Liver (tissue), 9 donors: Measurements from ENCODE around the gene PLEKHO1. TPM values are rescaled to one million over a fixed set of nuclear protein-coding genes. Genes with fewer than 3 reads are reported as not detected.

Experiments
- DNase-seq: peaks from one replicate; pipeline ENCODE4 v3.0.0-alpha.2; 2017; ENCODE audit warnings: low spot score
- H3K27ac ChIP-seq, 2 donors: one replicate each; pipeline ENCODE4 v1.7.0; 2013; ENCODE audit warnings: inconsistent platforms in 2 of 2, low read length in 2 of 2, control low read depth in 1 of 2, low read depth in 1 of 2, mild to moderate bottlenecking in 1 of 2
- H3K27me3 ChIP-seq, 4 donors: one replicate each; pipeline versions ENCODE4 v1.6.1 to v1.7.0; 2013; ENCODE audit warnings: low read length in 3 of 4, inconsistent platforms in 1 of 4, mild to moderate bottlenecking in 1 of 4, moderate library complexity in 1 of 4; ENCODE audit not compliant: control insufficient read depth in 4 of 4, insufficient read depth in 4 of 4
- H3K36me3 ChIP-seq, 4 donors: one replicate each; pipeline versions ENCODE4 v1.6.1 to v1.7.0; 2013; ENCODE audit warnings: low read length in 3 of 4, mild to moderate bottlenecking in 3 of 4, low read depth in 1 of 4, moderate library complexity in 1 of 4; ENCODE audit not compliant: control insufficient read depth in 4 of 4, insufficient read depth in 3 of 4
- H3K4me1 ChIP-seq, 4 donors: one replicate each; pipeline versions ENCODE4 v1.6.1 to v1.7.0; 2013; ENCODE audit warnings: low read length in 3 of 4, mild to moderate bottlenecking in 3 of 4, moderate library complexity in 1 of 4; ENCODE audit not compliant: control insufficient read depth in 4 of 4, insufficient read depth in 4 of 4
- H3K4me3 ChIP-seq, 3 donors: one replicate each; pipeline versions ENCODE4 v1.6.1 to v1.7.0; 2013; ENCODE audit warnings: low read length in 3 of 3, control low read depth in 1 of 3, low read depth in 1 of 3, mild to moderate bottlenecking in 1 of 3
- H3K9ac ChIP-seq, 2 donors: one replicate each; pipeline ENCODE4 v1.7.0; 2013; ENCODE audit warnings: low read length in 2 of 2, mild to moderate bottlenecking in 2 of 2, moderate library complexity in 2 of 2, control low read depth in 1 of 2, low read depth in 1 of 2
- H3K9me3 ChIP-seq, 4 donors: one replicate each; pipeline versions ENCODE4 v1.6.1 to v1.7.0; 2013; ENCODE audit warnings: low read length in 3 of 4; ENCODE audit not compliant: control insufficient read depth in 4 of 4
- EGR1 ChIP-seq, 2 donors: IDR thresholded peaks; 2 replicates each; pipeline ENCODE4 v1.6.1; 2016 to 2018; ENCODE audit warnings: antibody characterized with exemption in 2 of 2, low read depth in 2 of 2
- FOXA1 ChIP-seq: IDR thresholded peaks from 2 replicates; pipeline ENCODE4 v1.6.1; 2016; ENCODE audit warnings: antibody characterized with exemption
- FOXA2 ChIP-seq: IDR thresholded peaks from 2 replicates; pipeline ENCODE4 v1.6.1; 2016; ENCODE audit warnings: antibody characterized with exemption
- GABPA ChIP-seq, 2 donors: IDR thresholded peaks in 1 of 2; conservative IDR thresholded peaks in 1 of 2; 2 replicates each; pipeline ENCODE4 v1.6.1; 2016; ENCODE audit warnings: antibody characterized with exemption in 2 of 2, mild to moderate bottlenecking in 1 of 2, moderate library complexity in 1 of 2
- HNF4A ChIP-seq, 2 donors: conservative IDR thresholded peaks; 2 replicates each; pipeline ENCODE4 v1.6.1; 2016; ENCODE audit warnings: antibody characterized with exemption in 2 of 2, mild to moderate bottlenecking in 2 of 2
- HNF4G ChIP-seq: IDR thresholded peaks from 2 replicates; pipeline ENCODE4 v1.6.1; 2016; ENCODE audit warnings: antibody characterized with exemption
- JUND ChIP-seq, 2 donors: IDR thresholded peaks; 2 replicates each; pipeline ENCODE4 v1.6.1; 2016; ENCODE audit warnings: antibody characterized with exemption in 2 of 2
- MAX ChIP-seq: IDR thresholded peaks from 2 replicates; pipeline ENCODE4 v1.6.1; 2016; ENCODE audit warnings: antibody characterized with exemption
- NR2F2 ChIP-seq: IDR thresholded peaks from 2 replicates; pipeline ENCODE4 v1.6.1; 2016; ENCODE audit warnings: antibody characterized with exemption
- RAD21 ChIP-seq, 2 donors: IDR thresholded peaks; 2 replicates each; pipeline ENCODE4 v1.6.1; 2016; ENCODE audit warnings: antibody characterized with exemption in 2 of 2, mild to moderate bottlenecking in 2 of 2
- RXRA ChIP-seq, 2 donors: IDR thresholded peaks; 2 replicates each; pipeline ENCODE4 v1.6.1; 2017 to 2018; ENCODE audit warnings: antibody characterized with exemption in 2 of 2, mild to moderate bottlenecking in 1 of 2
- SP1 ChIP-seq: IDR thresholded peaks from 2 replicates; pipeline ENCODE4 v1.6.1; 2018; ENCODE audit warnings: antibody characterized with exemption, mild to moderate bottlenecking
- TAF1 ChIP-seq: conservative IDR thresholded peaks from 2 replicates; pipeline ENCODE4 v1.6.1; 2016; ENCODE audit warnings: antibody characterized with exemption, mild to moderate bottlenecking
- YY1 ChIP-seq: IDR thresholded peaks from 2 replicates; pipeline ENCODE4 v1.6.1; 2016; ENCODE audit warnings: antibody characterized with exemption, mild to moderate bottlenecking
- WGBS: extraction: QIAGEN DNeasy Blood & Tissue Kit; methylation state at CpG from one replicate; pipeline ENCODE4 v1.1.7; 2013; 5-methylcytosine and 5-hydroxymethylcytosine counted together
- polyA plus RNA-seq, 2 donors: library from polyadenylated mRNA; stranded (reverse) in 1 of 2; unstranded in 1 of 2; fragments of 200-250 nt in 1 of 2; fragments of >200 nt in 1 of 2; fragmentation: Nextera tagmentation in 1 of 2; extraction: Ambion mirVana in 1 of 2; gene quantifications; one replicate each; pipeline versions ENCODE4 v1.2.1 to v1.2.3, GENCODE V29; 2013 to 2015
- total RNA-seq, 2 donors: library from RNA; depleted of rRNA; stranded (reverse); fragments of >200 nt; gene quantifications; one replicate each; pipeline ENCODE4 v1.2.3, GENCODE V29; 2014
- TF ChIP-seq, protein P1 (sequence below): IDR thresholded peaks from 2 replicates; pipeline ENCODE4 v1.6.1; 2016; ENCODE audit warnings: antibody characterized with exemption
- TF ChIP-seq, protein P2 (sequence below): fragments of 150-350 bp; IDR thresholded peaks from 2 replicates; pipeline ENCODE4 v1.5.1; 2017; ENCODE audit warnings: improper control_type of control experiment, low read depth, low read length; ENCODE audit not compliant: missing input control
- TF ChIP-seq, protein P3 (sequence below): IDR thresholded peaks from 2 replicates; pipeline ENCODE4 v1.6.1; 2016; ENCODE audit warnings: antibody characterized with exemption
- TF ChIP-seq, protein P4 (sequence below): IDR thresholded peaks from 2 replicates; pipeline ENCODE4 v1.6.1; 2016; ENCODE audit warnings: antibody characterized with exemption, mild to moderate bottlenecking
- donor health status: healthy.
- donor health status: healthy.
- donor health status: healthy.
- donor health status: healthy.
- donor health status: healthy.

PLEKHO1 gene
- total and polyA plus RNA-seq, 4 donors = 3.5 to 8.8 (median 6.0) TPM

DNA sequence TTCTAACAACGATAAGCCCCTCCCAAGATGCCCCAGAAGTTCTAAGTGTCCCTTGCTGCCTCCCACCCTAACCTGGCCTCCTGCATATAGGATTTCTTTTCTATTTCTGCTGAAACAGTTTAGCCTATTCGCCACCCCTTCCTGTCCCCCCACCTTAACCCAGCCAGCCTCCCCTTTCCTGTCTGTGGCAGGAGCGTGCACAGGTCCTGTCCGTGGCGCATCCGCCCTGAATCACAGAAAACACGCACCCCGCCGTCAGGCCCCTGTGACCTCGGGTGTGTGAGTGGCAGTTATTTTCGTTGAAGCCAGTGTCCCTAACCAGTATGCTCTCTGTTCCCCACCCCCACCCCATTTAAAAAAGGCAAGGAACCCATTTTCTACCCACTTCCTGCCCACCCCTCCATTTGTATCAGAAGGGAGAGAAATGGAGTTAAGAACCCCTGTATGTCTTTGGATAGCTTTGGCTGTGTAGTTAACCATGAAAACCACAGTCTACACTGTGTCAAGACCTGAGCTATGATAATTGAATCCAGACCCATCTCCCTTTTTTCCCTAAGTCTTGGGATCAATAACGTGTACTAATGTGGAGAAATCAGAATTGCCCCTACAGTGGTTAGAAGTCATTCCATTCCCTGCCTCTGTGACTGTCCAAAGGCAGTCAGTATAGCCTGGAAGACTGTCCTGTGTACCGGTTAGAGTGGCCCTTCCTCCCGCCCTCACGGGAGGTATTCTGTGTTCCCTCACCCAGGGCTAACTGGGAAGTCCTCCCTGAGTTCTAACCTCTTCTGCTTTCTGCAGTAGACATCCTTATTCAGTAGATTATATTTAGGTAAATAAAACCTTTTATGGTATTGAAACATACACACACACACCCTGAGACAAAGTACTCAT is 1.8 kb downstream of the PLEKHO1 start:
- H3K27me3 ChIP-seq = no peaks in the 10 kb centered on the region
- peak overlapping the region; percentile 35 to 85 (median 40) for H3K4me3 ChIP-seq
- peaks cover 0 to 5% (median 1%) of the 10 kb centered on the region in 4 donors for H3K4me1 ChIP-seq
- 64% methylated on average over 15 of the region's 15 CpGs for WGBS
- H3K36me3 ChIP-seq = peaks cover 0 to 7% (median 3%) of the 10 kb centered on the region in 4 donors
- peak overlapping the region; percentile 63 to 67 for H3K27ac ChIP-seq
- no peak for DNase-seq
- H3K9me3 ChIP-seq = no peaks in the 10 kb centered on the region
- H3K9ac ChIP-seq = peak overlapping the region in 1 of 2 donors; percentile 36
- no peak for TF ChIP-seq MAX
- TF ChIP-seq, protein P1, sequence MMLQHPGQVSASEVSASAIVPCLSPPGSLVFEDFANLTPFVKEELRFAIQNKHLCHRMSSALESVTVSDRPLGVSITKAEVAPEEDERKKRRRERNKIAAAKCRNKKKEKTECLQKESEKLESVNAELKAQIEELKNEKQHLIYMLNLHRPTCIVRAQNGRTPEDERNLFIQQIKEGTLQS = no peak
- no peak for TF ChIP-seq FOXA2
- TF ChIP-seq JUND (IDR thresholded peaks at IDR 0.05) = no peak
- TF ChIP-seq, protein P2, sequence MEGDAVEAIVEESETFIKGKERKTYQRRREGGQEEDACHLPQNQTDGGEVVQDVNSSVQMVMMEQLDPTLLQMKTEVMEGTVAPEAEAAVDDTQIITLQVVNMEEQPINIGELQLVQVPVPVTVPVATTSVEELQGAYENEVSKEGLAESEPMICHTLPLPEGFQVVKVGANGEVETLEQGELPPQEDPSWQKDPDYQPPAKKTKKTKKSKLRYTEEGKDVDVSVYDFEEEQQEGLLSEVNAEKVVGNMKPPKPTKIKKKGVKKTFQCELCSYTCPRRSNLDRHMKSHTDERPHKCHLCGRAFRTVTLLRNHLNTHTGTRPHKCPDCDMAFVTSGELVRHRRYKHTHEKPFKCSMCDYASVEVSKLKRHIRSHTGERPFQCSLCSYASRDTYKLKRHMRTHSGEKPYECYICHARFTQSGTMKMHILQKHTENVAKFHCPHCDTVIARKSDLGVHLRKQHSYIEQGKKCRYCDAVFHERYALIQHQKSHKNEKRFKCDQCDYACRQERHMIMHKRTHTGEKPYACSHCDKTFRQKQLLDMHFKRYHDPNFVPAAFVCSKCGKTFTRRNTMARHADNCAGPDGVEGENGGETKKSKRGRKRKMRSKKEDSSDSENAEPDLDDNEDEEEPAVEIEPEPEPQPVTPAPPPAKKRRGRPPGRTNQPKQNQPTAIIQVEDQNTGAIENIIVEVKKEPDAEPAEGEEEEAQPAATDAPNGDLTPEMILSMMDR = no peak
- TF ChIP-seq, protein P3, sequence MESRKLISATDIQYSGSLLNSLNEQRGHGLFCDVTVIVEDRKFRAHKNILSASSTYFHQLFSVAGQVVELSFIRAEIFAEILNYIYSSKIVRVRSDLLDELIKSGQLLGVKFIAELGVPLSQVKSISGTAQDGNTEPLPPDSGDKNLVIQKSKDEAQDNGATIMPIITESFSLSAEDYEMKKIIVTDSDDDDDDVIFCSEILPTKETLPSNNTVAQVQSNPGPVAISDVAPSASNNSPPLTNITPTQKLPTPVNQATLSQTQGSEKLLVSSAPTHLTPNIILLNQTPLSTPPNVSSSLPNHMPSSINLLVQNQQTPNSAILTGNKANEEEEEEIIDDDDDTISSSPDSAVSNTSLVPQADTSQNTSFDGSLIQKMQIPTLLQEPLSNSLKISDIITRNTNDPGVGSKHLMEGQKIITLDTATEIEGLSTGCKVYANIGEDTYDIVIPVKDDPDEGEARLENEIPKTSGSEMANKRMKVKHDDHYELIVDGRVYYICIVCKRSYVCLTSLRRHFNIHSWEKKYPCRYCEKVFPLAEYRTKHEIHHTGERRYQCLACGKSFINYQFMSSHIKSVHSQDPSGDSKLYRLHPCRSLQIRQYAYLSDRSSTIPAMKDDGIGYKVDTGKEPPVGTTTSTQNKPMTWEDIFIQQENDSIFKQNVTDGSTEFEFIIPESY = no peak
- TF ChIP-seq HNF4A (conservative IDR thresholded peaks at IDR 0.05) = no peak
- TF ChIP-seq FOXA1 = no peak
- TF ChIP-seq TAF1 = no peak
- TF ChIP-seq SP1 = no peak

GRCh38 chr1:150152182-150152536 is 2.4 kb downstream of the PLEKHO1 start:
- no peaks in the 10 kb centered on the region for H3K9me3 ChIP-seq
- peaks cover 0 to 5% (median 1%) of the 10 kb centered on the region in 4 donors for H3K4me1 ChIP-seq
- H3K27me3 ChIP-seq = no peaks in the 10 kb centered on the region
- DNase-seq = no peak
- H3K4me3 ChIP-seq = no peak overlapping the region
- no peak overlapping the region for H3K9ac ChIP-seq
- H3K36me3 ChIP-seq = peaks cover 0 to 7% (median 3%) of the 10 kb centered on the region in 4 donors
- peak overlapping the region; percentile 63 to 67 for H3K27ac ChIP-seq
- WGBS = 74% methylated on average over 2 of the region's 2 CpGs
- TF ChIP-seq GABPA (IDR thresholded peaks at IDR 0.05 in 1 of 2, conservative IDR thresholded peaks at IDR 0.05 in 1 of 2) = no peak
- TF ChIP-seq, protein P4, sequence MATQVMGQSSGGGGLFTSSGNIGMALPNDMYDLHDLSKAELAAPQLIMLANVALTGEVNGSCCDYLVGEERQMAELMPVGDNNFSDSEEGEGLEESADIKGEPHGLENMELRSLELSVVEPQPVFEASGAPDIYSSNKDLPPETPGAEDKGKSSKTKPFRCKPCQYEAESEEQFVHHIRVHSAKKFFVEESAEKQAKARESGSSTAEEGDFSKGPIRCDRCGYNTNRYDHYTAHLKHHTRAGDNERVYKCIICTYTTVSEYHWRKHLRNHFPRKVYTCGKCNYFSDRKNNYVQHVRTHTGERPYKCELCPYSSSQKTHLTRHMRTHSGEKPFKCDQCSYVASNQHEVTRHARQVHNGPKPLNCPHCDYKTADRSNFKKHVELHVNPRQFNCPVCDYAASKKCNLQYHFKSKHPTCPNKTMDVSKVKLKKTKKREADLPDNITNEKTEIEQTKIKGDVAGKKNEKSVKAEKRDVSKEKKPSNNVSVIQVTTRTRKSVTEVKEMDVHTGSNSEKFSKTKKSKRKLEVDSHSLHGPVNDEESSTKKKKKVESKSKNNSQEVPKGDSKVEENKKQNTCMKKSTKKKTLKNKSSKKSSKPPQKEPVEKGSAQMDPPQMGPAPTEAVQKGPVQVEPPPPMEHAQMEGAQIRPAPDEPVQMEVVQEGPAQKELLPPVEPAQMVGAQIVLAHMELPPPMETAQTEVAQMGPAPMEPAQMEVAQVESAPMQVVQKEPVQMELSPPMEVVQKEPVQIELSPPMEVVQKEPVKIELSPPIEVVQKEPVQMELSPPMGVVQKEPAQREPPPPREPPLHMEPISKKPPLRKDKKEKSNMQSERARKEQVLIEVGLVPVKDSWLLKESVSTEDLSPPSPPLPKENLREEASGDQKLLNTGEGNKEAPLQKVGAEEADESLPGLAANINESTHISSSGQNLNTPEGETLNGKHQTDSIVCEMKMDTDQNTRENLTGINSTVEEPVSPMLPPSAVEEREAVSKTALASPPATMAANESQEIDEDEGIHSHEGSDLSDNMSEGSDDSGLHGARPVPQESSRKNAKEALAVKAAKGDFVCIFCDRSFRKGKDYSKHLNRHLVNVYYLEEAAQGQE = no peak
- TF ChIP-seq EGR1 (IDR thresholded peaks at IDR 0.05; ENCODE audit: low read depth in 2 of 2) = no peak
- no peak for TF ChIP-seq JUND (IDR thresholded peaks at IDR 0.05)
- no peak for TF ChIP-seq TAF1
- no peak for TF ChIP-seq FOXA1
- no peak for TF ChIP-seq YY1
- TF ChIP-seq RAD21 (IDR thresholded peaks at IDR 0.05) = no peak
- TF ChIP-seq, protein P1 = no peak
- TF ChIP-seq FOXA2 = no peak
- no peak for TF ChIP-seq RXRA (IDR thresholded peaks at IDR 0.05)
- TF ChIP-seq SP1 = no peak
- TF ChIP-seq NR2F2 = no peak
- TF ChIP-seq, protein P3 = no peak
- TF ChIP-seq, protein P2 = no peak
- TF ChIP-seq HNF4G = no peak
